OCI-LY1 (cell line): ENCODE measurements around the gene ALX4.

Experiments used
- H2AFZ ChIP-seq: fragments of 200-600 bp; sonication (generic), shearing (Covaris generic); 2 replicates; pipeline ENCODE4 v1.6.0; 2014; ENCODE audit warnings: antibody characterized with exemption, mild to moderate bottlenecking, low read length
- H3F3A ChIP-seq: fragments of 200-600 bp; sonication (generic), shearing (Covaris generic); 2 replicates; pipeline ENCODE4 v1.6.0; 2014; ENCODE audit warnings: mild to moderate bottlenecking, antibody characterized with exemption, low read length, moderate library complexity; ENCODE audit not compliant: insufficient read depth
- H3K27ac ChIP-seq: fragments of 200-600 bp; sonication (generic); 2 replicates; pipeline ENCODE4 v1.5.1; 2014; ENCODE audit warnings: low read length, mixed run types, mild to moderate bottlenecking, low read depth; ENCODE audit not compliant: poor library complexity, severe bottlenecking
- H3K27me3 ChIP-seq: fragments of 200-600 bp; sonication (generic); 2 replicates; pipeline ENCODE4 v1.6.0; 2014; ENCODE audit warnings: antibody characterized with exemption, mild to moderate bottlenecking, low read length, moderate library complexity; ENCODE audit not compliant: insufficient read depth
- H3K36me3 ChIP-seq: fragments of 200-600 bp; sonication (generic); 2 replicates; pipeline ENCODE4 v1.6.1; 2014; ENCODE audit warnings: mild to moderate bottlenecking, antibody characterized with exemption, low read length, moderate library complexity, mixed read lengths; ENCODE audit not compliant: insufficient read depth
- H3K4me1 ChIP-seq: fragments of 200-600 bp; sonication (generic); 2 replicates; pipeline ENCODE4 v1.5.1; 2014; ENCODE audit warnings: mild to moderate bottlenecking, low read length, moderate library complexity; ENCODE audit not compliant: insufficient read depth, severe bottlenecking
- H3K4me2 ChIP-seq: fragments of 200-600 bp; sonication (generic), shearing (Covaris generic); 2 replicates; pipeline ENCODE4 v1.6.1; 2014; ENCODE audit warnings: low read length
- H3K4me3 ChIP-seq: fragments of 200-600 bp; sonication (generic); 2 replicates; pipeline ENCODE4 v1.5.1; 2014; ENCODE audit warnings: low read length, low read depth, mild to moderate bottlenecking, mixed read lengths; ENCODE audit not compliant: poor library complexity, severe bottlenecking
- H3K79me2 ChIP-seq: fragments of 200-600 bp; shearing (Covaris generic); 2 replicates; pipeline ENCODE4 v1.6.1; 2016; ENCODE audit warnings: mixed run types, low read length, mixed read lengths; ENCODE audit not compliant: insufficient read depth
- H3K9ac ChIP-seq: fragments of 200-600 bp; sonication (generic), shearing (Covaris generic); 2 replicates; pipeline ENCODE4 v1.6.1; 2014; ENCODE audit warnings: mild to moderate bottlenecking, low read length, mixed read lengths
- H3K9me2 ChIP-seq: fragments of 200-600 bp; sonication (generic), shearing (Covaris generic); 2 replicates; pipeline ENCODE4 v1.6.1; 2014; ENCODE audit warnings: low read depth, mild to moderate bottlenecking, low read length, mixed read lengths
- H3K9me3 ChIP-seq: fragments of 200-600 bp; shearing (Covaris generic); 2 replicates; pipeline ENCODE4 v1.6.1; 2014; ENCODE audit warnings: low read length, mixed read lengths
- H4K20me1 ChIP-seq: fragments of 200-600 bp; sonication (generic), shearing (Covaris generic); 2 replicates; pipeline ENCODE4 v1.6.0; 2016; ENCODE audit warnings: mild to moderate bottlenecking, low read length; ENCODE audit not compliant: insufficient read depth
- EZH2 ChIP-seq: fragments of 200-600 bp; sonication (generic), shearing (Covaris generic); IDR thresholded peaks from 2 replicates; pipeline ENCODE4 v1.8.0; 2017; ENCODE audit warnings: borderline replicate concordance, mixed run types, mild to moderate bottlenecking, antibody characterized with exemption, low read length, moderate library complexity, mixed read lengths
- TF ChIP-seq, protein P1 (sequence below): fragments of 200-600 bp; sonication (generic), shearing (Covaris generic); IDR thresholded peaks from 2 replicates; pipeline ENCODE4 v1.5.1; 2017; ENCODE audit warnings: mild to moderate bottlenecking, antibody characterized with exemption, low read length, moderate library complexity, mixed read lengths

ALX4 gene

DNA sequence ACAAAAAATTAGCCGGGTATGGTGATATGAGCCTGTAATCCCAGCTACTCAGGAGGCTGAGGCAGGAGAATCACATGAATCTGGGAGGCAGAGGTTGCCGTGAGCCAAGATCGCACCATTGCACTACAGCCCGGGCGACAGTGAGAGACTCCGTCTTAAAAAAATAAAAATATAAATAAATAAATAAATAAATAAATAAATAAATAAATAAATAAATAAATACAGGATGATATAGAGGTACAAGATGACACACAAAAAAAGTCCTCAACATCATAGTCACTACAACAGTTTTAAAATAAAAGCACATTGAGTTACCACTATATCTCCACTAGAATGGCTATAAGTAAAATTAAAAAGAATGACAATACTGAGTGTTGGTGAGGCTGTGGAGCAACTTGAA is 97.8 kb downstream of the ALX4 start:
- Histone ChIP-seq H3K36me3 (no peaks in the 10 kb centered on the region), H3K9me2 (no peaks in the 10 kb centered on the region), H3F3A (no peaks in the 10 kb centered on the region), H2AFZ (no peak overlapping the region), H3K79me2 (no peaks in the 10 kb centered on the region), H4K20me1 (no peaks in the 10 kb centered on the region), H3K27me3 (no peaks in the 10 kb centered on the region), H3K4me3 (no peak overlapping the region), H3K4me2 (no peak overlapping the region), H3K9me3 (no peaks in the 10 kb centered on the region), H3K27ac (no peak overlapping the region), H3K9ac (no peak overlapping the region), H3K4me1 (no peaks in the 10 kb centered on the region)
- TF ChIP-seq EZH2, result no peak
- TF ChIP-seq, protein P1, sequence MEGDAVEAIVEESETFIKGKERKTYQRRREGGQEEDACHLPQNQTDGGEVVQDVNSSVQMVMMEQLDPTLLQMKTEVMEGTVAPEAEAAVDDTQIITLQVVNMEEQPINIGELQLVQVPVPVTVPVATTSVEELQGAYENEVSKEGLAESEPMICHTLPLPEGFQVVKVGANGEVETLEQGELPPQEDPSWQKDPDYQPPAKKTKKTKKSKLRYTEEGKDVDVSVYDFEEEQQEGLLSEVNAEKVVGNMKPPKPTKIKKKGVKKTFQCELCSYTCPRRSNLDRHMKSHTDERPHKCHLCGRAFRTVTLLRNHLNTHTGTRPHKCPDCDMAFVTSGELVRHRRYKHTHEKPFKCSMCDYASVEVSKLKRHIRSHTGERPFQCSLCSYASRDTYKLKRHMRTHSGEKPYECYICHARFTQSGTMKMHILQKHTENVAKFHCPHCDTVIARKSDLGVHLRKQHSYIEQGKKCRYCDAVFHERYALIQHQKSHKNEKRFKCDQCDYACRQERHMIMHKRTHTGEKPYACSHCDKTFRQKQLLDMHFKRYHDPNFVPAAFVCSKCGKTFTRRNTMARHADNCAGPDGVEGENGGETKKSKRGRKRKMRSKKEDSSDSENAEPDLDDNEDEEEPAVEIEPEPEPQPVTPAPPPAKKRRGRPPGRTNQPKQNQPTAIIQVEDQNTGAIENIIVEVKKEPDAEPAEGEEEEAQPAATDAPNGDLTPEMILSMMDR, result no peak
